GM21723 (cell line): ENCODE results near the gene IMPACT.

ENCODE experiments used
- ATAC-seq: cut with Tn5 transposase; IDR thresholded peaks from one replicate; pipeline ENCODE4 v1.9.1; 2021; ENCODE audit warnings: mild to moderate bottlenecking, moderate library complexity; ENCODE audit not compliant: unreplicated experiment

Gene IMPACT

GRCh38 chr18:24426398-24427294, at the start of gene IMPACT:
Gene IMPACT (plus strand): TSS chr18:24426670. CDS start chr18:24426757, 87 bp downstream.
- ATAC-seq = peak; percentile 90

- ATAC-seq = no peak
Measured at GRCh38 chr18:24378598-24378997, 47.9 kb upstream of the IMPACT start.

- ATAC-seq = no peak
Measured at GRCh38 chr18:24380163-24380747, 46.2 kb upstream of the IMPACT start.

GRCh38 chr18:24381126-24381525, 45.3 kb upstream of the IMPACT start:
- ATAC-seq = no peak

GRCh38 chr18:24386681-24387080, 39.8 kb upstream of the IMPACT start:
- ATAC-seq = no peak

GRCh38 chr18:24388957-24389356, 37.5 kb upstream of the IMPACT start:
- ATAC-seq = no peak

- no peak for ATAC-seq
Measured at GRCh38 chr18:24395049-24395795, 31.2 kb upstream of the IMPACT start.

GRCh38 chr18:24396082-24396633, 30.3 kb upstream of the IMPACT start:
- no peak for ATAC-seq

- ATAC-seq = peak; percentile 28
Measured at GRCh38 chr18:24397131-24397693, 29.3 kb upstream of the IMPACT start.

- ATAC-seq = peak; percentile 67
Measured at GRCh38 chr18:24397694-24398368, 28.6 kb upstream of the IMPACT start, which contains the start of gene OSBPL1A. Gene OSBPL1A (minus strand): TSS chr18:24397824. CDS start chr18:24377533, 20,291 bp downstream.

- no peak for ATAC-seq
Measured at GRCh38 chr18:24398540-24398939, 27.9 kb upstream of the IMPACT start.

- ATAC-seq = no peak
Measured at GRCh38 chr18:24400587-24400986, 25.9 kb upstream of the IMPACT start.

- no peak for ATAC-seq
Measured at GRCh38 chr18:24402209-24402785, 24.2 kb upstream of the IMPACT start.

- ATAC-seq = no peak
Measured at GRCh38 chr18:24403076-24403475, 23.4 kb upstream of the IMPACT start.

GRCh38 chr18:24404591-24404990, 21.9 kb upstream of the IMPACT start:
- ATAC-seq = no peak

- ATAC-seq = no peak
Measured at GRCh38 chr18:24408496-24408895, 18.0 kb upstream of the IMPACT start.

- ATAC-seq = no peak
Measured at GRCh38 chr18:24413148-24413547, 13.3 kb upstream of the IMPACT start.

GRCh38 chr18:24414349-24415003, 12.0 kb upstream of the IMPACT start:
- no peak for ATAC-seq

GRCh38 chr18:24417480-24417879, 9.0 kb upstream of the IMPACT start:
- ATAC-seq = no peak
